ENCODE measurements around the gene RECQL5.

- TF ChIP-seq CTCF (IDR thresholded peaks at IDR 0.05 in 8 of 11, conservative IDR thresholded peaks at IDR 0.05 in 3 of 11): no peak
- no peak for TF ChIP-seq POLR2A (IDR thresholded peaks at IDR 0.05)
Observed at GRCh38 chr17:75639771-75640555, 27.0 kb downstream of the RECQL5 start.
